Activated CD8-positive, alpha-beta T cell treated with anti-CD3 and anti-CD28 coated beads for 36 hours (primary cell): ENCODE results near the gene XPR1. TPM values are rescaled to one million over a fixed set of nuclear protein-coding genes. Genes with fewer than 3 reads are reported as not detected.

Experiments
- ATAC-seq: fragments of 200-7000 bp; cut with Tn5 transposase; one replicate; pipeline ENCODE4 v1.10.0; 2021; ENCODE audit warnings: mild to moderate bottlenecking, moderate library complexity
- CTCF ChIA-PET: fragments of 350-600 bp; sonication (Branson Sonifier 250); formaldehyde crosslinking; loops from one replicate; lab custom pipeline; 2021; ENCODE audit warnings: antibody characterized with exemption; lab: Charles Lee
- POLR2A ChIA-PET: fragments of 350-600 bp; sonication (Branson Sonifier 250); formaldehyde crosslinking; loops from one replicate; lab custom pipeline; 2021; ENCODE audit warnings: antibody characterized with exemption; lab: Charles Lee
- DNase-seq: peaks from one replicate; pipeline ENCODE4 v3.0.0-alpha.2; 2020
- H3K27ac Mint-ChIP-seq: one replicate; pipeline ENCODE4 v1.8.0; 2021; ENCODE audit warnings: mild to moderate bottlenecking, mixed read lengths
- H3K27me3 Mint-ChIP-seq: one replicate; pipeline ENCODE4 v1.8.0; 2021; ENCODE audit warnings: mixed read lengths
- H3K36me3 Mint-ChIP-seq: one replicate; pipeline ENCODE4 v1.8.0; 2021; ENCODE audit warnings: low read depth, mixed read lengths
- H3K4me1 Mint-ChIP-seq: one replicate; pipeline ENCODE4 v1.8.0; 2021; ENCODE audit warnings: low read depth, mixed read lengths
- H3K4me3 Mint-ChIP-seq: one replicate; pipeline ENCODE4 v1.8.0; 2021; ENCODE audit warnings: mild to moderate bottlenecking, moderate library complexity, mixed read lengths
- H3K9me3 Mint-ChIP-seq: one replicate; pipeline ENCODE4 v1.8.0; 2021; ENCODE audit warnings: mixed read lengths
- CTCF ChIP-seq: fragments of 200-600 bp; IDR thresholded peaks from one replicate; pipeline ENCODE4 v1.8.0; 2022; ENCODE audit warnings: antibody characterized with exemption, mild to moderate bottlenecking
- intact Hi-C: fragments of 100-400 bp; cut with micrococcal nuclease; formaldehyde crosslinking; loops from one replicate; pipeline ENCODE4 v1.10.0; 2022
- total RNA-seq, 2 experiments: library from RNA; stranded (reverse); gene quantifications; one replicate each; pipeline ENCODE4 v1.2.3, GENCODE V29; 2021

XPR1 gene
- total RNA-seq, 2 experiments from 2014 or later, result 12.8 to 14.4 TPM

- H3K4me1 Mint-ChIP-seq, result no peaks in the 10 kb centered on the region
- ATAC-seq, result no peak
- no peak overlapping the region for H3K27ac Mint-ChIP-seq
- ChIA-PET POLR2A (no interaction called here), CTCF (no interaction called here)
- H3K9me3 Mint-ChIP-seq, result no peaks in the 10 kb centered on the region
- peaks cover 28% of the 10 kb centered on the region for H3K27me3 Mint-ChIP-seq
- TF ChIP-seq CTCF, result no peak
- intact Hi-C loops, result no loop called here
- no peak overlapping the region for H3K4me3 Mint-ChIP-seq
- H3K36me3 Mint-ChIP-seq, result no peaks in the 10 kb centered on the region
- DNase-seq, result no peak
Observed at GRCh38 chr1:180916012-180916770, 284.4 kb downstream of the XPR1 start.

- H3K27me3 Mint-ChIP-seq, result peaks cover 24% of the 10 kb centered on the region
- no peaks in the 10 kb centered on the region for H3K36me3 Mint-ChIP-seq
- no peak overlapping the region for H3K4me3 Mint-ChIP-seq
- ChIA-PET CTCF (interaction anchor here (1.3 kb wide), 1 partner anchor 35 kb away, joined by 3 read pairs; no protein-coding TSS in a partner anchor), POLR2A (no interaction called here)
- no peak for TF ChIP-seq CTCF
- ATAC-seq (no peak), DNase-seq (no peak)
- H3K27ac Mint-ChIP-seq, result no peak overlapping the region
- H3K4me1 Mint-ChIP-seq, result no peaks in the 10 kb centered on the region
- intact Hi-C loops, result no loop called here
- no peaks in the 10 kb centered on the region for H3K9me3 Mint-ChIP-seq
Observed at GRCh38 chr1:180916771-180917170, 284.9 kb downstream of the XPR1 start.

- intact Hi-C loops, result no loop called here
- Mint-ChIP-seq H3K4me3 (no peak overlapping the region), H3K27ac (no peak overlapping the region), H3K9me3 (no peaks in the 10 kb centered on the region), H3K27me3 (peaks cover 18% of the 10 kb centered on the region), H3K4me1 (no peaks in the 10 kb centered on the region), H3K36me3 (no peaks in the 10 kb centered on the region)
- DNase-seq, result no peak
- ChIA-PET CTCF (interaction anchor here (0.6 to 1.3 kb wide), 2 partner anchors 36 to 45 kb away, joined by 3 read pairs; no protein-coding TSS in a partner anchor), POLR2A (no interaction called here)
- ATAC-seq, result no peak
- no peak for TF ChIP-seq CTCF
Observed at GRCh38 chr1:180917306-180918065, 285.7 kb downstream of the XPR1 start.

- Mint-ChIP-seq H3K4me1 (no peaks in the 10 kb centered on the region), H3K27me3 (peaks cover 16% of the 10 kb centered on the region), H3K27ac (no peak overlapping the region), H3K36me3 (no peaks in the 10 kb centered on the region), H3K4me3 (no peak overlapping the region), H3K9me3 (no peaks in the 10 kb centered on the region)
- ATAC-seq (no peak), DNase-seq (no peak)
- ChIA-PET POLR2A (no interaction called here), CTCF (no interaction called here)
- no peak for TF ChIP-seq CTCF
- intact Hi-C loops, result no loop called here
Observed at GRCh38 chr1:180918519-180918918, 286.7 kb downstream of the XPR1 start.

- Mint-ChIP-seq H3K27me3 (peaks cover 8% of the 10 kb centered on the region), H3K27ac (no peak overlapping the region), H3K4me1 (no peaks in the 10 kb centered on the region), H3K36me3 (no peaks in the 10 kb centered on the region), H3K9me3 (no peaks in the 10 kb centered on the region), H3K4me3 (no peak overlapping the region)
- ATAC-seq (no peak), DNase-seq (no peak)
- intact Hi-C loops, result no loop called here
- POLR2A ChIA-PET, result no interaction called here
- no peak for TF ChIP-seq CTCF
- CTCF ChIA-PET, result no interaction called here
Observed at GRCh38 chr1:180919183-180919700, 287.4 kb downstream of the XPR1 start.
